ENCODE results near the gene EXOC3L2. TPM values are rescaled to one million over a fixed set of nuclear protein-coding genes. Genes with fewer than 3 reads are reported as not detected.

The EXOC3L2 gene
- total and polyA plus RNA-seq, 2 experiments from 2014 or later, result 1.3 TPM; not detected in 1

DNA sequence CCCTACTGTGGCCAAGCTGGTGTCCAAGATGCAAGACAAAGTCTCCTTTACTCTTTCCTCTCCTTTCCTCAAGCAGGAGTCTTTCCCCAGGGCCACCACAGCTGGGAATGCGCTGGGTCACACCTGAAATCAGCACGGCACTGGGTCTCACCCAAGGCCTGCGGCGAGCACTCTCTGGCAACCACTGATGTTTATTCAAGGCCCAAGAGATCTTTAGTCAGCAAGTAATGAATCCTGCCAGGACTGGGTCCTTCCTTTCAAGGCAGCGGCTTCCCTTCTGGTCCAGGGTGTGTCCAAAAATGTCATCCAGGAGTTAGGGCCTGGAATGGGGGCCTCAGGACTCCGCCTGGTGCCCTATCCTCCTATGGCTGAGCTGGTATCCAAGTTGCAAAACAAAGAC is 42.6 kb downstream of the EXOC3L2 start:
- no peaks in the 10 kb centered on the region for H4K20me1 ChIP-seq (ENCODE audit: insufficient read depth, poor library complexity, severe bottlenecking)
- H3K4me1 ChIP-seq (ENCODE audit: insufficient read depth), result no peaks in the 10 kb centered on the region
- no peaks in the 10 kb centered on the region for H3K36me3 ChIP-seq (replicated peaks; ENCODE audit: insufficient read depth, low read depth)
- H3K9me2 ChIP-seq (replicated peaks; ENCODE audit: insufficient read depth), result no peaks in the 10 kb centered on the region
- H3K4me2 ChIP-seq, result no peak overlapping the region
- no peak overlapping the region for H2AFZ ChIP-seq
- no peaks in the 10 kb centered on the region for H3K79me2 ChIP-seq
- TF ChIP-seq EZH2 (IDR thresholded peaks at IDR 0.05; ENCODE audit: borderline replicate concordance) (no peak), EZH2phosphoT487 (IDR thresholded peaks at IDR 0.05; ENCODE audit: low read depth, severe bottlenecking, unreplicated experiment) (no peak)
- TF ChIP-seq, protein P1, sequence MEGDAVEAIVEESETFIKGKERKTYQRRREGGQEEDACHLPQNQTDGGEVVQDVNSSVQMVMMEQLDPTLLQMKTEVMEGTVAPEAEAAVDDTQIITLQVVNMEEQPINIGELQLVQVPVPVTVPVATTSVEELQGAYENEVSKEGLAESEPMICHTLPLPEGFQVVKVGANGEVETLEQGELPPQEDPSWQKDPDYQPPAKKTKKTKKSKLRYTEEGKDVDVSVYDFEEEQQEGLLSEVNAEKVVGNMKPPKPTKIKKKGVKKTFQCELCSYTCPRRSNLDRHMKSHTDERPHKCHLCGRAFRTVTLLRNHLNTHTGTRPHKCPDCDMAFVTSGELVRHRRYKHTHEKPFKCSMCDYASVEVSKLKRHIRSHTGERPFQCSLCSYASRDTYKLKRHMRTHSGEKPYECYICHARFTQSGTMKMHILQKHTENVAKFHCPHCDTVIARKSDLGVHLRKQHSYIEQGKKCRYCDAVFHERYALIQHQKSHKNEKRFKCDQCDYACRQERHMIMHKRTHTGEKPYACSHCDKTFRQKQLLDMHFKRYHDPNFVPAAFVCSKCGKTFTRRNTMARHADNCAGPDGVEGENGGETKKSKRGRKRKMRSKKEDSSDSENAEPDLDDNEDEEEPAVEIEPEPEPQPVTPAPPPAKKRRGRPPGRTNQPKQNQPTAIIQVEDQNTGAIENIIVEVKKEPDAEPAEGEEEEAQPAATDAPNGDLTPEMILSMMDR (IDR thresholded peaks at IDR 0.05; ENCODE audit: poor library complexity), result no peak
- H3K27me3 ChIP-seq, result no peaks in the 10 kb centered on the region
- H3K9me3 ChIP-seq (ENCODE audit: low read depth), result no peaks in the 10 kb centered on the region
- WGBS (ENCODE audit: low lambda C conversion rate, missing lambda C conversion rate), result 93% methylated on average over 6 of the region's 6 CpGs
- no peak for DNase-seq (ENCODE audit: low spot score)
- no peak overlapping the region for H3K4me3 ChIP-seq
- H3K27ac ChIP-seq, result no peak overlapping the region

DNA sequence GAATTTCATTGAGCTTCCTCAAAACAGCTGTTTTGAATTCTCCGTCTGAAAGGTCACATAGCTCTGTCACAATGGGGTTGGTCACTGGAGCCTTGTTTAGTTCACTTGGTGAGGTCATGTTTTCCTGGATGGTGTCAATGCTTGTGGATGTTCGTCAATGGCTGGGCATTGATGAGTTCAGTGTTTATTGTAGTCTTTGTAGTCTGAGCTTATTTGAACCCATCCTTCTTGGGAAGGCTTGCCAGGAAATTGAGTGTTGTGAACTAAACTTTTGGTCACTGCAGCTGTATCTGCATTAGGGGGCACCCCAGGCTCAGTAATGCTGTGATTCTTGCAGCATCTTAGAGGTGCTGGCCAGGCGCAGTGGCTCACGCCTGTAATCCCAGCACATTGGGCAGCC is 44.6 kb downstream of the EXOC3L2 start:
- Histone ChIP-seq H3K9me3 (ENCODE audit: low read depth) (no peaks in the 10 kb centered on the region), H3K4me1 (ENCODE audit: insufficient read depth) (no peaks in the 10 kb centered on the region), H3K9me2 (replicated peaks; ENCODE audit: insufficient read depth) (no peaks in the 10 kb centered on the region), H2AFZ (no peak overlapping the region), H4K20me1 (ENCODE audit: insufficient read depth, poor library complexity, severe bottlenecking) (no peaks in the 10 kb centered on the region), H3K4me3 (no peak overlapping the region), H3K27ac (no peak overlapping the region), H3K36me3 (replicated peaks; ENCODE audit: insufficient read depth, low read depth) (no peaks in the 10 kb centered on the region), H3K27me3 (no peaks in the 10 kb centered on the region), H3K4me2 (no peak overlapping the region), H3K79me2 (no peaks in the 10 kb centered on the region)
- TF ChIP-seq EZH2 (IDR thresholded peaks at IDR 0.05; ENCODE audit: borderline replicate concordance) (no peak), EZH2phosphoT487 (IDR thresholded peaks at IDR 0.05; ENCODE audit: low read depth, severe bottlenecking, unreplicated experiment) (no peak)
- TF ChIP-seq, protein P1 (IDR thresholded peaks at IDR 0.05; ENCODE audit: poor library complexity), result peak; percentile 27
- WGBS (ENCODE audit: low lambda C conversion rate, missing lambda C conversion rate), result 58% methylated on average over 4 of the region's 4 CpGs
- DNase-seq (ENCODE audit: low spot score), result no peak

GRCh38 chr19:45195764-45196163 is 49.4 kb downstream of the EXOC3L2 start:
- H3K4me1 ChIP-seq (ENCODE audit: insufficient read depth), result no peaks in the 10 kb centered on the region
- H3K9me3 ChIP-seq (ENCODE audit: low read depth), result no peaks in the 10 kb centered on the region
- no peaks in the 10 kb centered on the region for H3K79me2 ChIP-seq
- no peaks in the 10 kb centered on the region for H3K36me3 ChIP-seq (replicated peaks; ENCODE audit: insufficient read depth, low read depth)
- no peaks in the 10 kb centered on the region for H3K27me3 ChIP-seq
- H3K9me2 ChIP-seq (replicated peaks; ENCODE audit: insufficient read depth), result no peaks in the 10 kb centered on the region
- H2AFZ ChIP-seq, result no peak overlapping the region
- no peak overlapping the region for H3K27ac ChIP-seq
- no peak overlapping the region for H3K4me2 ChIP-seq
- no peak overlapping the region for H3K4me3 ChIP-seq
- DNase-seq (ENCODE audit: low spot score), result no peak
- H4K20me1 ChIP-seq (ENCODE audit: insufficient read depth, poor library complexity, severe bottlenecking), result no peaks in the 10 kb centered on the region
- WGBS (ENCODE audit: low lambda C conversion rate, missing lambda C conversion rate), result 70% methylated on average over 6 of the region's 6 CpGs
- TF ChIP-seq EZH2phosphoT487 (IDR thresholded peaks at IDR 0.05; ENCODE audit: low read depth, severe bottlenecking, unreplicated experiment), result no peak
- no peak for TF ChIP-seq EZH2 (IDR thresholded peaks at IDR 0.05; ENCODE audit: borderline replicate concordance)
- TF ChIP-seq, protein P1 (IDR thresholded peaks at IDR 0.05; ENCODE audit: poor library complexity), result no peak

- Histone ChIP-seq H3K9me3 (ENCODE audit: low read depth) (no peaks in the 10 kb centered on the region), H3K27ac (no peak overlapping the region), H3K36me3 (replicated peaks; ENCODE audit: insufficient read depth, low read depth) (no peaks in the 10 kb centered on the region), H3K27me3 (no peaks in the 10 kb centered on the region), H3K4me2 (no peak overlapping the region), H3K4me3 (no peak overlapping the region), H2AFZ (no peak overlapping the region), H3K9me2 (replicated peaks; ENCODE audit: insufficient read depth) (no peaks in the 10 kb centered on the region), H3K79me2 (no peaks in the 10 kb centered on the region), H3K4me1 (ENCODE audit: insufficient read depth) (no peaks in the 10 kb centered on the region), H4K20me1 (ENCODE audit: insufficient read depth, poor library complexity, severe bottlenecking) (no peaks in the 10 kb centered on the region)
- WGBS (ENCODE audit: low lambda C conversion rate, missing lambda C conversion rate), result 88% methylated on average over 4 of the region's 4 CpGs
- TF ChIP-seq EZH2 (IDR thresholded peaks at IDR 0.05; ENCODE audit: borderline replicate concordance) (no peak), EZH2phosphoT487 (IDR thresholded peaks at IDR 0.05; ENCODE audit: low read depth, severe bottlenecking, unreplicated experiment) (no peak)
- TF ChIP-seq, protein P1 (IDR thresholded peaks at IDR 0.05; ENCODE audit: poor library complexity), result no peak
- no peak for DNase-seq (ENCODE audit: low spot score)
These were observed 53.8 kb downstream of the EXOC3L2 start for GRCh38 chr19:45191375-45191774.

All from hepatocyte (in vitro differentiated cells).